ENCODE measurements around the gene NSRP1. TPM values are rescaled to one million over a fixed set of nuclear protein-coding genes. Genes with fewer than 3 reads are reported as not detected.
"Not testable (repeated sequence)": the region's sequence is repeated elsewhere in the genome, so short reads cannot be mapped to it uniquely, and the experiment has no call there.

Gene NSRP1
- total RNA-seq, 1 donor from 2014 or later, result 23.4 TPM

DNA sequence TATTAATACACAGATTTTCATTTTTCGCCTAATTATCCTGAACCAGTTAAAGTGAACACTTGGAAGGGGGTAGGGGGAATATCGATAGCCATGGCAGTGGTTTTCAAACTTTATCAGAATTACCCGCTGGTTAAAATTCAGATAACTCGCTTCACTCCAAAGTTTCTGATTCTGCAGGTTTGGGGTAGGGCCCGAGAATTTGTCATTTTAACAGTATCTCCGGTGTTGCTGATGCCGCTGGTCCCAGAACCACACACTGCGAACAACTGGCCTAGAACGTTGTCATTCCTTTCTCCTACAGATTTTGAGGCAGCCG, 313 bp upstream of the NSRP1 start:
- intact Hi-C loops (cut with micrococcal nuclease), result loop anchor here (2.0 to 5.0 kb wide), 3 partner anchors 176 to 361 kb away; partner anchors contain the start of genes BLMH and GOSR1

DNA sequence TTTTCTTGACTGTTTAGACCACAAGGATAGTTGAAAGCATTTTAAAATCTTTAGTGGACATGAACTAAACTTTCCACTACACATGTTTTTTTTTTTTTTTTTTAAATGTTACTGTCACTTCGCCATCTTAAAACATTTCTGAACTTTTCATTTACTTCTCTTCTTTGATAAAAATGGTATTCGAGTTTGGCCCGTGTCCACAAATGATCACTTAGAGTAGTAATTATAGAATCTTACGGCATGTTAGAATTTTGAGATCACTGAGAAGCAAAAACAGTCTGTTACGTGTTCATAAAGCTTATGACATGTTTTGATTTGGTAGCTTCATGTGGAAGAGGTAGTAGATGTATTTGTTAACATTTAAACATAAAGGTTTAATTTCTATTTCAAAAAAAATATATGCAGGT, 1.1 kb downstream of the NSRP1 start:
- intact Hi-C loops (cut with micrococcal nuclease), result loop anchor here (1.0 to 5.0 kb wide), 4 partner anchors 175 to 707 kb away; partner anchors contain the start of genes BLMH, CRLF3 and GOSR1

DNA sequence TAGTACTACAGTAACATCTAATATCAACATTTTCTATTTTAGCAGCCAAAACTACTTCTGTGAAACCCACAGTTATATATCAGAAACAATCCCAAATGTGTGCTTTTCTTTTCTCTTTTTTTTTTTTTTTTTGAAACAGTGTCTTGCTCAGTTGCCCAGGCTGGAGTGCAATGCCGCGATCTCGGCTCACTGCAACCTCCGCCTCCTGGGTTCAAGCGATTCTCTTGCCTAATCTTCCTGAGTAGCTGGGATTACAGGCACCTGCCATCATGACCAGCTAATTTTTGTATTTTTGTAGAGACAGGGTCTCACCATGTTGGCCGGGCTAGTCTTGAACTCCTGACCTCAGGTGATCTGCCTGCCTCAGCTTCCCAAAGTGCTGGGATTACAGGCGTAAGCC, 2.0 kb downstream of the NSRP1 start:
- intact Hi-C loops (cut with micrococcal nuclease), result loop anchor here (5.0 kb wide), 2 partner anchors 174 to 359 kb away; partner anchors contain the start of genes BLMH and GOSR1

DNA sequence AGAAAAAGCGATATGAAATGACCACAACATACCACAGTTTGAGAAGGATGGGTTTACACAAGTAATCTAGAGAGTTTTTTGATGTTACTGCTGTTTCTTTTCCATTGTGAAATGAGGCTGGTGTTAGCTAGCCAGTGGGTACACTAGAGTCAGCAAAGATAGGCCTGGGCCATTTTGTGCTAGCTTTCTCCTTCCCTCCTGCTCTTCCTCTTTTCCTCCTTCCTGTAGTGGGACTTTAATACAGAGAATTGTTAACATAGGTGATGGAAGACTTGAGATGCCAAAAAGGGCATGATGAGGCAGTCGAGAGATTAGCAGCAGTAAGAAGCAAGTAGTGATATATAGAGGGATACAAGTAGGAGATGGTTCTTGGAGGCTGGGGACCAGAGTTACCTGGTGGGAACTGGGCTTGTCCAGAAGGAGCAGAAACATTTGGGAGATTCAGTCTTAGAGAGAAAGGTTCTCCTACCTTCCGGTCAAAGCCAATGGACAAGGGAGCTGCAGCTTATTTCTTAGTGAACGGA, 7.7 kb downstream of the NSRP1 start:
- intact Hi-C loops (cut with micrococcal nuclease), result loop anchor here (2.0 kb wide), 1 partner anchor 20 kb away; no protein-coding TSS in a partner anchor

DNA sequence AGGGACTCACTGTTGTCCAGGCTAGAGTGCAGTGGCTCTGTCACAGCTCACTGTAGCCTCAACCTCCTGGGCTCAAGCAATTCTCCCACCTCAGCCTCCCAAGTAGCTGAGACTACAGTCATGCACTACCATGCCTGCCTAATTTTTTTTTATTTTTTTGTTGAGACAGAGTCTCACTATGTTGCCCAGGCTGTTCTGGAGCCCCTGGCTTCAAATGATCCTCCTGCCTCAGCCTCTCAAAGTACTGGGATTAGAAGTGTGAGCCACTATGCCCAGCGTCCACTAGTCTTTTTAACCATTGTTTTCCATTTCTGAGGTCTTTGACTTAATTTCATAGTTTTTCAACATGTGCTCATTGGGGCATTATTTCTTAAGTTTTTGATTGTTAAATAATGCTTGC, 13.5 kb downstream of the NSRP1 start:
- intact Hi-C loops (cut with micrococcal nuclease), result no loop called here

DNA sequence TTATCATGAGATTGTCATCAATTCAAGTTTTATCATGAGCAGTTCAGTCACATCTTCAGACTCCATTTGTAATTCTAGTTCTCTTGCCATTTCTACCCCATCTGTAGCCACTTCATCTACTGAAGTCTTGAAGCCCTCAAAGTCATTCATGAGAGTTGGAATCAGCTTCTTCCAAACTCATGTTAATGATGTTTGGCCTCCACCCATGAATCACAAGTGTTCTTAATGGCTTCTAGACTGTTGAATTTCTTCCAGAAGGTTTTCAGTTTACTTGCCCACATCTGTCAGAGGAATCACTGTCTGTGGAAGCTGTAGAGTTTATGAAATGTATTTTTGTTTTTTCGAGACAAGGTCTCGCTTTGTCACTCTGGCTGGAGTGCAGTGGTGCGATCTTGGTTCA, 16.0 kb downstream of the NSRP1 start:
- intact Hi-C loops (cut with micrococcal nuclease), result no loop called here

DNA sequence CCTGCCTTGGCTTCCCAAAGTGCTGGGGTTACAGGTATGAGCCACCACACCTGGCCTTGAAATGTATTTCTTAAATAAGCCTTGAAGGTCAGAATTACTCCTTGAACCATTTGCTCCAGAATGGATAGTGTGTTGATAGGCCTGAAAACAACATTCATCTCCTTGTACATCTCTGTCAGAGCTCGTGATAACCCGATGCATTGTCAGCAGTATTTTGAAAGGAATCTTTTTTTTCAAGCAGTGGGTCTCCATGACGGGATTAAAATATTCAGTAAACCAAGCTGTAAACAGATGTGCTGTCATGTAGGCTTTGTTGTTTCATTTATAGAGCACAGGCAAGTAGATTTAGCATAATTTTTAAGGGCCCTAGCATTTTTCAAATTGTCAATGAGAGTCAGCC, 16.6 kb downstream of the NSRP1 start:
- intact Hi-C loops (cut with micrococcal nuclease), result no loop called here

DNA sequence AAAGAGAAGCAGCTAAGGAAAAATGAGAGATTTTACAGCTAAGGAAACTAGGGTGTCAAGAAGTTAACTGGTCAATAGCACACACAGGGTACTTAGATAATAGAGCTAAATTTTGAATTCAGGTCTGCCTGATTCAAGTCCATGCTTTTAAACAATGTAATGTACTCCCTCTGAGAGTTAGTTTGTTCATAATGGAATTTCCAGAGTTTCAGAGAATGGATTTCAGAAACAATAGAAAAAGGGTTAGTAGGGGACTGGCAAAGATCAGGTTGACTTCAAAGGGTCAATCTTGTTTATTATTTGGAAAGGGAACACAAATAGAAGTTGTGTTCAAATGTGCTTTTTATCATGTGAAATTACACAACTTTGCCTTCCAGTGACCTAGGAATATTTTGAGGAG, 17.9 kb downstream of the NSRP1 start:
- intact Hi-C loops (cut with micrococcal nuclease), result no loop called here

DNA sequence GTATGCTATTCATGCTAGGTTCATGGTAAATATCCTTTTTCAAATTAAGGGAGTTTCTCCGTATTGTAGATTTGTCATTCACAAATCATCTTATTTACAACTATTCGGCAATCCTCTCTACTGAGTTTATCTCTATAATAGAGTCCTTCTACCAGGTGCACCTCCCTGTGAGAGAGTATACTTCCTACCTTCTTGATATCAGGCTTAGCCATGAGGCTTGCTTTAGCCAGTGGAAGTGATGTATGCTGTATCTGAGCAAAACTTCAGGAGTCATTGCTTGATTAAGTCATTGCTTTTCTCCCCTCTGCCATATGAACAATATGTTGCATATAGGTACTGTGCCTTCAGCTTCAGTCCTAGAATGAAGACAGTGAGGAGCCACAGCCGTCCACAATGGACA, 20.5 kb downstream of the NSRP1 start:
- intact Hi-C loops (cut with micrococcal nuclease), result no loop called here

DNA sequence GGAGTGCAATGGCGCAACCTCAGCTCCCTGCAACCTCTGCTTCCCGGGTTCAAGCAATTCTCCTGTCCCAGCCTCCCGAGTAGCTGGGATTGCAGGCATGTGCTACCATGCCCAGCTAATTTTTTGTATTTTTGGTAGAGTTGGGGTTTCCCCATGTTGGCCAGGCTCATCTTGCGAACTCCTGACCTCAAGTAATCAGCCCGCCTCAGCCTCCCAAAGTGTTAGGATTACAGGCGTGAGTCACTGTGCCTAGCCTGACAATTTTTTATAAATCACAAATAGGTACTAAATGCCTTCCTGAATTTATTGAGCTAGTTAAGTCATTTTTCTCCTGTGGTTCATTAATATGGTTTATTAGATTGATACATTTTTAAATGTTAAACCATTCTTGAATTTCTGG, 31.2 kb downstream of the NSRP1 start:
- intact Hi-C loops (cut with micrococcal nuclease), result not testable (repeated sequence)

DNA sequence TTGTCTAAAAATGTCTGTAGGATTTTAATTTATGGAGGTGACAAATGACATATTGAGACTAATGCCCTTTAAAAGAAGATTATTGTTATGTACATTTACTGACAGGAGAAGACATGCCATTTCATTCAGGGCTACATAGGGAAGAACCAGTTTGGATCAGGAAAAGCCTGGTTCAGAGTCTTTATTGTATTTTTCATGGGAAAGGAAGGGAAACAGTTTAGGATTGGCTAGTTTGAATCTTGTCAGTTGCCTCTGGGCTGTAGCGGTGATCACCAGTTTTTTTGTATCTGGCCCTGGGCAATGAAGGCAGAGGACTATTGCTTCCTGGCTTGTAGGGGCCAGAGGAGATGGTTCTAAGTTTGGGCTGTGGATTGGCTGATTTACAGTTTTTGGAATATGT, 31.8 kb downstream of the NSRP1 start:
- intact Hi-C loops (cut with micrococcal nuclease), result no loop called here

DNA sequence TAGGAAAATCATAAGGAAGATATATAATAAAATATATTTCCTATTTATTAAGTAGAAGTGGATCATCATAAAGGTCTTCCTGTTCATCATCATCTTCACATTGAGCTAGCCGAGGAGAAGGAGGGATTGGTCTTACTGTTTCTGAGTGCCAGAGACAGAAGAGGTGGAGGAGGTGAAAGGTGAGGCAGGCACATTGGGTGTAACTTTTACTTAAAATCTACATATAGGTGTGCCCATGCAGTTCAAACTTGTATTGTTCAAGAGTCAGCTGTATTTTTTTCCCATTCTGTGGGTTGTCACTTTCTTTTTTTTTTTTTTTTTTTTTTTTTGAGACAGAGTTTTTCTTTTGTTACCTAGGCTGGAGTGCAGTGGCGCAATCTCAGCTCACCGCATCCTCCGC, 34.9 kb downstream of the NSRP1 start:
- intact Hi-C loops (cut with micrococcal nuclease), result no loop called here

DNA sequence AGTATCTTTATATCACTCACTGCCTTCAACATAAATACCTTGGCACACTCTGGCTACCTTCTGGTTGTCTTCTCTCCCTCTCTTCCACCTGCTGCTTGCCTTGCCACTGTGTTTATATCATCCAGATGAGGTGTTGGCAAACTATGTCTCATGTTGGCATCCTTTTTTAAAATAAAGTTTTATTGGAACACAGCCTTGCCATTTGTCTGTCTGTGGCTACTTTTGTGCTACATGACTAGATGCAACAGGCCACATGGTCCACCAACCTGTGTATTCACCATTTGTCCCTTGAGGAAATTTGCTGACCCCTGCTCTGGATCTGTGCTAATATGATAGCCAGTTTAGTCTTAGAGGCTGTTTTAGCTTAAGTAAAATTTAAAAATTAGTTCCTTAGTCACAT, 36.8 kb downstream of the NSRP1 start:
- intact Hi-C loops (cut with micrococcal nuclease), result no loop called here

DNA sequence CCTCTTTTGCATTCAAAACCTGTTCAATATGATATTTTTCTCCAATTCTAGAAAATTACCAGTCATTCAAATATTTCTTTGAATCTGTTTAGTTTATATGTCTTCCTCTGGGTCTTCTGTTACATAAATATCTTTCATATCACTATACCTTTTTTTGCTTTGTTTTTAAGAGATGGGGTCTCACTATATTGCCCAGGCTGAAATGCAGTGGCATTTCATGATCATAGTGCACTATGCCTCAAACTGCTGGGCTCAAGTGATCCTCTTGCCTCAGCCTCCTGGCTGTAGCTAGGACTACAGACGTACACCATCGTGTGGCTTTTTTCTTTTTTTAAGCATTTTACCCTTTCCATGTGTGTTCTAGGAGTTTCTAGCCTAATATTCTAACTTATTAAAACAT, 38.8 kb downstream of the NSRP1 start:
- intact Hi-C loops (cut with micrococcal nuclease), result no loop called here

DNA sequence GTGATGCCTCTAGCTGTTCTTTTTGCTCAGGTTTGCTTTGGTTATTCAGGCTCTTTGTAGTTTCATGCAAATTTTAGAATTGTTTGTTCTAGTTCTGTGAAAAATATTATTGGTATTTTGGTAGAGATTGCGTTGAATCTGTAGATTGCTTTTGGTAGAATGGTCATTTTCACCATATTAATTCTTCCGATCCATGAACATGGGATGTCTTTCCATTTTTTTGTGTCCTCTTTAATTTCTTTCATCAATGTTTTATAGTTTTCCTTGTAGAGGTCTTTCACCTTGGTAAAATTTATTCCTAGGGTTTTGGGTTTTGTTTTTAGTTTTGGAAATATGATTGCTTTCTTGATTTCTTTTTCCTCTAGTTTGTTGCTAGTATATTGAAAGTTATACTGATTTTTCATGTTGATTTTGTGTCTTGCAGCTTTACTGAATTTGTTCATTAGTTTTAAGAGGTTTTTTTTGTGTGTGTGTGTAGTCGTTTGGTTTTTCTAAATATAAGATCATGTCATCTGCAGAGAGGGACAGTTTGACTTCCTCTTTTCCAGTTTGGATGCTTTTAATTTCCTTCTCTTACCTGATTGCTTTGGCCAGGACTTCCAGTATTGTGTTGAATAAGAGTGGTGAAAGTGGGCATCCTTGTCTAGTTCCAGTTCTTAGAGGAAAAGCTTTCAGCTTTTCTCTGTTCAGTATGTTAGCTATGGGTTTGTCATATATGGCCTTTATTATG, 42.4 kb downstream of the NSRP1 start:
- intact Hi-C loops (cut with micrococcal nuclease), result no loop called here

DNA sequence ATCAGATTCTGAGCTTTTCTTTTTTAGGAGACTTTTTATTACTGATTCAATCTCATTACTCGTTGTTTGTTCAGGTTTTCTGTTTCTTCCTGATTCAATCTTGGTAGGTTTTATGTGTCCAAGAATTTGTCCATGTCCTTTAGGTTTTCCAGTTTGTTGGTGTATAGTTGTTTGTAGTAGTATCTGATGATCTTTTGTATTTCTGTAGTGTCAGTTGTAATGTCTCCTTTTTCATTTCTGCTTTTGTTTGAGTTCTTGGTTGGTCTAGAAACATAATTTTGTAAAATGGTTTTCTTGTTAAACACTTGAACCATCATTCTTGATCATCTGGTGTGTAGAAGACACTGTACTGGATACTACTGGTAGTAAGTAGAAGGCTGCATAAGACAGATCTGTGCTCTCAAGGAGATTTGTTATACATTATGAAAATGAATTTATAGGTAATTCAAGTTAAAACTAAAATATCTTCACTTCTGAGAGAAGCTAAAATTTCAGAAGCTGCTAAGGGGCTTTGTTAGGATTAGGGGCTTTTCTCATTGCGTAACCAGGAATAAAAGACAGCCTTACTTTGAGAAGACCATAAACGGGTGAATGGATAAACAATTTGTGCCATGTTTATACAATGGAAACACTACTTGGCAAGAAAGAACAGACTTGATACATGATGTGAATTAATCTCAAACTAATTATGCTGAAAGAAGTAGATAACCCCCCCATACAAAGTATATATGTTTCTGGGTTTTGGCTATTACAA, 44.0 kb downstream of the NSRP1 start:
- intact Hi-C loops (cut with micrococcal nuclease), result no loop called here

DNA sequence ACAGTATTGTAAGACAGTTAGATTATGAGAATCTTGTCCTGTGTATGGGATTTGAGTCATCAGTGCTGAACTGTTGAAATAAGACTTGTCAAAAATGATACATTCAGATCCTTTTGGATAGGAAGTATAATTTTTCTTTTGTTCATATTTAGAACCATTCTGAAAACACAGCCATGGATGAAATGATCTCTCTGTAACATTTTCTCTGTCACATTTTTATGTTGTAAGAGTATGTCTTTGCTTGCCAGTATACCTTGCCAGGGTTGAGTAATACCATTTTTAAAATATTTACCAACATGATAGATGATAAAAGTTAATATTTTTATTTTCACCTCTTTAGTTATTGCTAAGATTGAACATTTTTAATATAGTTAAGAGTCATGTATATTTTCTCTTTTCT, 45.0 kb downstream of the NSRP1 start:
- intact Hi-C loops (cut with micrococcal nuclease), result no loop called here

DNA sequence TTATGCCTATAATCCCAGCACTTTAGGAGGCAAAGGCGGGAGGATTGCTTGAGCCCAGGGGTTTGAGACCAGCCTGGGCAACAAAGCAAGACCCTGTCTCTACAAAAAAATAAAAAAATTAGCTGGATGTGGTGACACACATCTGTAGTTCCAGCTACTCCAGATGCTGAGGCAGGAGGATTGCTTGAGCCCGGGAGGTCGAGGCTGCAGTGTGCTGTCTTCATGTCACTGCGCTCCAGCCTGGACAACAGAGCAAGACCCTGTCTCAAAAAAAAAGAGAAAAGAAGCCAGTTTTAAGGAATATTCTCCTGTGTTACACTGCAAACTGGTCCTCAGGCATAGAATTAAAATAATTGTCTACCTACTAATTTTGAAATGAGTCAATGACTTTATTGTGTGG, 47.9 kb downstream of the NSRP1 start:
- intact Hi-C loops (cut with micrococcal nuclease), result no loop called here

DNA sequence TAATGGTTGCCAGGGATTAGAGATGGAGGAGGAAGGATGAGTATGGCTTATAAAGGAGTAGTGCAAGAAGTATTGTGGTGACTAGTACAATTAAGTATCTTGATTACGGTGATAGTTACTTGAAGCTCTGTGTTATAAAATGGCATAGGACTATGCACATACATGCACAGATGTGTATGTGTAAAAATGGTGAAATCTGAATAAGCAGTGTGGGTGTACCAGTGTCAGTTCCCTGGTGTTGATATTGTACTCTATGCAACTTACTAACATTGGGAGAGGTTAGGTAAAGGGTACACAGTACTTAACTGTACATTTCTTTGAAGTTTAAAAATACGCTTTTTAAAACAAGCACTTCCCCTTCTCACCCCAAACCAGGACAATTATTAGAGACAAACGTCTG, 48.5 kb downstream of the NSRP1 start:
- intact Hi-C loops (cut with micrococcal nuclease), result no loop called here

DNA sequence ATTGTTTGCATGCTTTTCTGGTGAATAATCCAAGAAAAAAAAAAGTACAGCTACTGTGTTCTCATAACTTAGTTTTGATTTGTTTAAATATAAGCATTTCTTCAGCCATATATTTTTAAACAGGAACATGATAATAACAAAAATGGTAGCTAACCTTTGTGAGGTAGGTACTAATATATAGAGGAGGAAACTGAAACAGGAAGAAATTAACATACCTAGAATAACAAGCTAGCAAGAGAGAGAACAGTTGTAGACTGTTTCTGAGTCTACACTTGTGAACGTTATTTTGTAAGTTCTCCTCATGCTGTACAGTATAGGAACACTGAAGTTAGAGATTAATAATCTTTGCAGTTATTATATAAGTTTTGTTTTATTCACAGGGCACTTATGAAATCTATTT, 49.3 kb downstream of the NSRP1 start:
- intact Hi-C loops (cut with micrococcal nuclease), result no loop called here

DNA sequence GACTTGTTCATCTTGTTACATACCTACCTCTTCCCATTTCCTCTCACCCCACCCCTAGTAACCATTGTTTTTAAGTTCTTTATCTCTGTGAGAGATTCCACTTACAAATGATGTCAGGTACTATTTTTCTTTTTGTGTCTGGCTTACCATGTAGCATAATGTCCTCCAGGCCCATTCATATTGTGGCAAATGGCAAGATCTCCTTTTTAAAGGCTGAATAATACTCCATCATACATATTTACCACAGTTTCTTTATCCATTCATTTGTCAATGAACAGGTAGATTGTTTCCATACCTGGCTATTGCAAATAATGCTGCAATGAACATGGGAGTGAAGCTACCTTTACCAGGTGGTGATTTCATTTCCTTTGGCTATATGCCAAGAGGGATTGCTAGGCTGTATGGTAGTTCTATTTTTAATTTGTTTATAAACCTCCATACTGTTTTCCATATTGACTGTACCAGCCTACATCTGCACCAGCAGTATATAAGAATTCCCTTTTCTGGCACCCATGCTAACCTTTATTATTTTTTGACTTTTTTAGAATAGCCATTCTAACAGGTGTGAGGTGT, 53.9 kb downstream of the NSRP1 start:
- intact Hi-C loops (cut with micrococcal nuclease), result no loop called here

DNA sequence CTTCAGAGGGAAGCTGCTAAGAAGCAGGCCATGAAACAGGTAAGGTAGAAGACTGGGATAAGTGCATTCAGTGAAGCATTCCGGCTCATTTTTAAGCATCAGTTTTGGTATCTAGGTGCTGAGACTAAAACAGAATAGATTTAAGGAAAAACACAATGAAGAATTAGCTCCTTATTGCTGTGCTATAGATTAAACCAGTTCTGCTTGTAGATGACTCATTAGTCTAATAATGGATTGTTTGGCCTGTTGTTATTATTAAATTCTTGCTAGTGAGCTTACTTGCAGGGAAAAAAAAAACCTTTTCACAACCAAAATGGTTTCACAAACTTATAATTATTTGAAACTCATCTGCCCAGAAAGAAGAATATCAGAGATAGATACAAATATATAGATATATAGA, 55.9 kb downstream of the NSRP1 start:
- intact Hi-C loops (cut with micrococcal nuclease), result no loop called here
